Adrenal gland (tissue), 12 donors: ENCODE measurements around the gene ST6GALNAC4. TPM values are rescaled to one million over a fixed set of nuclear protein-coding genes. Genes with fewer than 3 reads are reported as not detected.

Source experiments
- DNase-seq, 7 donors: peaks; one replicate each; pipeline ENCODE4 v3.0.0-alpha.2; 2019 to 2020
- H3K27ac ChIP-seq, 5 donors: fragments of 200-600 bp; sonication (generic) in 4 of 5; 1 replicate in 3 of 5; 2 replicates in 2 of 5; pipeline versions ENCODE4 v1.5.1 to v1.8.0; 2016 to 2020; ENCODE audit warnings: mild to moderate bottlenecking in 1 of 5
- H3K27me3 ChIP-seq: fragments of 200-600 bp; 2 replicates; pipeline ENCODE4 v1.8.0; 2021
- H3K36me3 ChIP-seq, 2 donors: fragments of 200-600 bp; replicated peaks in 1 of 2; 1 replicate in 1 of 2; 2 replicates in 1 of 2; pipeline versions ENCODE4 v1.5.1 to v1.8.0; 2018 to 2022
- H3K4me1 ChIP-seq, 2 donors: fragments of 200-600 bp; replicated peaks in 1 of 2; 1 replicate in 1 of 2; 2 replicates in 1 of 2; pipeline versions ENCODE4 v1.5.1 to v1.8.0; 2018 to 2021
- H3K4me3 ChIP-seq, 4 donors: fragments of 200-600 bp; sonication (generic) in 3 of 4; one replicate each; pipeline ENCODE4 v1.5.1; 2016 to 2018
- H3K9me3 ChIP-seq, 3 donors: fragments of 200-600 bp; sonication (generic) in 1 of 3; replicated peaks in 1 of 3; 1 replicate in 2 of 3; 2 replicates in 1 of 3; pipeline versions ENCODE4 v1.5.1 to v1.8.0; 2016 to 2021
- POLR2A ChIP-seq, 2 donors: fragments of 450-650 bp; IDR thresholded peaks; one replicate each; pipeline ENCODE4 v1.6.1; 2017; ENCODE audit warnings: antibody characterized with exemption in 2 of 2, mild to moderate bottlenecking in 2 of 2, moderate library complexity in 1 of 2
- WGBS, 4 donors: extraction: QIAGEN DNeasy Blood & Tissue Kit in 2 of 4; methylation state at CpG; one replicate each; pipeline versions ENCODE4 v1.1.5 to v1.1.7; 2013 to 2017; 5-methylcytosine and 5-hydroxymethylcytosine counted together
- intact Hi-C, 2 donors: fragments of 100-400 bp; cut with DNase I; formaldehyde crosslinking; loops; one replicate each; pipeline versions ENCODE4 v1.14.1 to v1.15.0; 2022 to 2023
- polyA plus RNA-seq, 3 donors: library from polyadenylated mRNA; stranded (reverse); fragments of 200-250 nt in 2 of 3; fragments of 350-450 nt in 1 of 3; fragmentation: Illumina TruSeq in 1 of 3; extraction: RNeasy Lipid Tissue Mini Kit (QIAGEN cat#74804) in 1 of 3; gene quantifications; one replicate each; pipeline ENCODE4 v1.2.3, GENCODE V29; 2013 to 2014
- total RNA-seq, 9 donors: library from RNA; depleted of rRNA in 4 of 9; stranded (reverse); fragments of >200 nt in 4 of 9; fragments of 120-200 nt in 1 of 9; fragmentation: NEBNext Ultra II Directional in 1 of 9; extraction: Animal tissue kit (Norgen Biotek cat#: 25700) in 1 of 9; gene quantifications; one replicate each; pipeline versions ENCODE4 v1.1.0 to v1.2.4, GENCODE V29; 2013 to 2023
- TF ChIP-seq, protein P1 (sequence below), 6 experiments: fragments of 450-650 bp in 4 of 6; fragments of 200-600 bp in 2 of 6; sonication (generic) in 1 of 6; IDR thresholded peaks; 1 replicate in 5 of 6; 2 replicates in 1 of 6; pipeline versions ENCODE4 v1.5.1 to v1.8.0; 2016 to 2021; ENCODE audit warnings: antibody characterized with exemption in 6 of 6, mild to moderate bottlenecking in 2 of 6, moderate library complexity in 1 of 6
- donor health status: healthy with polysubstance abuse.
- donor health status: Bipolar disorder and iron deficiency.
- donor health status: DM: yes; HTN: yes; CAD: no.
- donor health status: DM: no; HTN: no; CAD: no.
- donor health status: DM: no; HTN: no; CAD: no.
- donor health status: DM: yes; HTN: yes; CAD: no.

ST6GALNAC4 gene
- total and polyA plus RNA-seq, 12 donors: 5.3 to 65.7 (median 14.7) TPM

DNA sequence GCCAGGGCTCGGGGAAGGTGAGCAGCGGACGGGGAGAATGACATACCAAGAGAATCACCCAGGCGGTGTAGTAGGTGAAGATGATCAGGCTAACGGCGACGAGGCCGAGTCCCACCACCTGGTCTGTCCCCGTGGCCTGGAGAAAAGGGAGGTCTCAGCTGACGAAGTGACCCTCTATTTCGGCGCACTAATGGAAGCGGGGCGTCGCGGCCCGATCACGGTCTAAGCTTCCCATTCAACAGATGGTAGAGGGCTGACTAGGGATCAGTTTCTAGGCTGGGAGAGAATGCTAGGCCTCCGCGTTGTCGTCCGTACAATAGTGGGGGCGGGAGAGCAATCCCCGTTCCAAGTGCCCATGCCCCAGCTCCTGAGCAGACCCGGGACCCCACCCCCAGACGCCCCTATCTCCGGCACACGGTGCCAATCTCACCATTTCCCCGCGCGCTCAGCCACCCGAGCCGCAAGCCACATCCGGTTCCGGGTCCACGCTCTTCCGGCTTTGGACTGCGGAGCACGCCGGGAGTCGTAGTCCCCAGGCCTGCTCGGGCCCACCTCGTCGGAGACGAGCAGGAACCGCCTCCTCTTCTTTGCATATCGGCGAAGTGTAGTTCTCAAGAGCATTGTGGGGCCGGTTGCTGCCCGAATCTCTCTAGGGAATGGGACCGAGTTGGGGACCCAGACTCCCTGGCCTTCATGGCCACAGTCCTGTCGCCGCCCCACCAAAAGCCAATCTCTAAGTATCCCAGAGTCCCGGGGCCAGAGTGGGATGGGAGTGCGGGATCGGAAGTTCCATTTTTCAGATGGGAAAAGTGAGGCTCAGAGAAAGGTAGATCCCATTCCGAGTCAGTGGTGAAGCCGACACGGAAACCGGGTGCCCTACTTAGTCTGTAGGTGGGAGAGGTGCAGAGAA lies 20.8 kb upstream of the ST6GALNAC4 start, which contains the start of gene DPM2:
Gene DPM2, minus strand, starts transcription at position 467 of the 910 bp plus-strand sequence. Its CDS starts 34 bp downstream, at position 433.
- intact Hi-C loops: no loop called here
- WGBS, 4 donors: 4 to 6% (median 4%) methylated on average over 27 to 60 of the region's 60 CpGs
- Histone ChIP-seq H3K36me3 (peaks cover 0 to 11% of the 10 kb centered on the region in 2 donors), H3K27ac (peak within 1 kb of the TSS in 4 of 5 donors; percentile 5 to 84 (median 38)), H3K4me1 (peaks cover 18 to 31% of the 10 kb centered on the region in 2 donors), H3K4me3 (peak within 1 kb of the TSS; percentile 1 to 71 (median 42)), H3K9me3 (no peaks in the 10 kb centered on the region), H3K27me3 (no peaks in the 10 kb centered on the region)
- peak; percentile 80 to 89 (median 82) for DNase-seq
- peak in 1 of 2 donors; percentile 24 for TF ChIP-seq POLR2A (IDR thresholded peaks at IDR 0.05)
- TF ChIP-seq, protein P1, sequence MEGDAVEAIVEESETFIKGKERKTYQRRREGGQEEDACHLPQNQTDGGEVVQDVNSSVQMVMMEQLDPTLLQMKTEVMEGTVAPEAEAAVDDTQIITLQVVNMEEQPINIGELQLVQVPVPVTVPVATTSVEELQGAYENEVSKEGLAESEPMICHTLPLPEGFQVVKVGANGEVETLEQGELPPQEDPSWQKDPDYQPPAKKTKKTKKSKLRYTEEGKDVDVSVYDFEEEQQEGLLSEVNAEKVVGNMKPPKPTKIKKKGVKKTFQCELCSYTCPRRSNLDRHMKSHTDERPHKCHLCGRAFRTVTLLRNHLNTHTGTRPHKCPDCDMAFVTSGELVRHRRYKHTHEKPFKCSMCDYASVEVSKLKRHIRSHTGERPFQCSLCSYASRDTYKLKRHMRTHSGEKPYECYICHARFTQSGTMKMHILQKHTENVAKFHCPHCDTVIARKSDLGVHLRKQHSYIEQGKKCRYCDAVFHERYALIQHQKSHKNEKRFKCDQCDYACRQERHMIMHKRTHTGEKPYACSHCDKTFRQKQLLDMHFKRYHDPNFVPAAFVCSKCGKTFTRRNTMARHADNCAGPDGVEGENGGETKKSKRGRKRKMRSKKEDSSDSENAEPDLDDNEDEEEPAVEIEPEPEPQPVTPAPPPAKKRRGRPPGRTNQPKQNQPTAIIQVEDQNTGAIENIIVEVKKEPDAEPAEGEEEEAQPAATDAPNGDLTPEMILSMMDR (IDR thresholded peaks at IDR 0.05): no peak

DNA sequence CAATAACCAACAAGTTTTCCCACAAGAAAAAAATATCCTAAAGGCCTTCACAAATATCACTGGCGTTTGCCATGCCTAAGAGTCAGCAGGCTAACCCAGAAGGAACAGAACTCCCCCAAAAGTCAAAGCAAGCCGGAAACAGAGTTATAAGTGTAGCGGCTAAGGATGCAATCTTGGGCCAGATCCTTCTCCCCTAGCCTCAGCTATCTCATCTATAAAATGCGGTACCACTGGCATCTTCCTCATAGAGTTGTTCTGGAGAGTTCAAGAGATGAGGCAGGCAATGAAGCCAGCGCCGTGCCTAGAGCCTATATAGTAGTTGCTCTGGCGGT lies 20.2 kb upstream of the ST6GALNAC4 start:
- peak overlapping the region in 1 of 5 donors; percentile 84 for H3K27ac ChIP-seq
- peaks cover 18 to 25% of the 10 kb centered on the region in 2 donors for H3K4me1 ChIP-seq
- intact Hi-C loops: no loop called here
- H3K27me3 ChIP-seq: no peaks in the 10 kb centered on the region
- H3K9me3 ChIP-seq: no peaks in the 10 kb centered on the region
- 8 to 15% (median 12%) methylated on average over 3 to 7 of the region's 7 CpGs for WGBS, 4 donors
- H3K36me3 ChIP-seq: peaks cover 0 to 5% of the 10 kb centered on the region in 2 donors
- peak overlapping the region in 3 of 4 donors; percentile 27 to 71 (median 57) for H3K4me3 ChIP-seq
- TF ChIP-seq, protein P1 (IDR thresholded peaks at IDR 0.05): no peak
- TF ChIP-seq POLR2A (IDR thresholded peaks at IDR 0.05): no peak
- no peak for DNase-seq

DNA sequence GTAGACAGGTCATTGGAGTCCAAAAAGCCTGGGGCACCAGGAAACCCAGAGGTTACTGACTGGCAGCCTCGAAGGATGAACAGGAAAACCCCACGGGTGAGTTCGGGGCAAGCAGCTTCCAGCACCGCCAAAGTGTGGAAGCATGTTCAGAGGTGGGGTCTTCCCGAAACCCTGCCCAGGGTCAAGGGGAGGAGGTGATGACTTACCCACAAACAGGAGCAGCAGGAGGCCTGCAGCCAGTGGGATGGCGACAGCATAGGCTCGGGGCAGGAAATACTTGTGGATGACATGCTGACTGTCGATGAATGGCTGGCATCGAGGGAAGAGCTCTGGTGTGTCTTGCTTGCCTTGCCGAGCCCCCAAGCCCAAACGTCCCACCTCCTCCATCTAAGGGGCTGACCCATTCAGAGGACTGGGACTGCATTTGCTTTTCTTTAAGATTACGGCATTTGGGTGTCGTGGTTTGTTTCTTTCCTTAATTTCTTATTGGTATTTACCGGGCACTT lies 19.6 kb upstream of the ST6GALNAC4 start:
- H3K9me3 ChIP-seq: no peaks in the 10 kb centered on the region
- H3K27me3 ChIP-seq: no peaks in the 10 kb centered on the region
- H3K4me3 ChIP-seq: peak overlapping the region in 1 of 4 donors; percentile 71
- peaks cover 22 to 31% of the 10 kb centered on the region in 2 donors for H3K4me1 ChIP-seq
- TF ChIP-seq, protein P1 (IDR thresholded peaks at IDR 0.05): no peak
- TF ChIP-seq POLR2A (IDR thresholded peaks at IDR 0.05): no peak
- intact Hi-C loops: no loop called here
- no peak overlapping the region for H3K27ac ChIP-seq
- WGBS, 4 donors: 77 to 81% (median 79%) methylated on average over 14 of the region's 14 CpGs
- no peak for DNase-seq
- no peaks in the 10 kb centered on the region for H3K36me3 ChIP-seq

DNA sequence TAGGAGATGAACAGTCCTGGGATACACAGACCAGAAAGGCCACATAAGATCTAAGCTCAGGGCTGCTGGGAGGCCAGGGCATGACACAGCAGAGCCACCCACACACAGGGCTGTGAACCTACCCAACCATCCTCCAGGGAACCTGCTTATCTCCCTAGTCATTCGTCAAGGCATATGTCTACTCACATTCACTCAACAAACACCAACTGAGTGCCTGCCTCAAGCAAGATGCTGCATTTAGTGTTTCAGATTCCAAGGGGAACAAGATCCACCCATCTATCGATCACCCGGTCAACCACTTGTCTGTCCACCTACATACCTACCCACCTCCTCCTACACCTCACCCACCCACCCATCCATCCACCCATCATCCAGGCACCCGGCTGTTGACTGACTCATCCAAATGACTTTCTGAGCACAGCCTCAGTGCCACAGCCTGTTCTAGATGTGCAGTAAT lies 19.0 kb upstream of the ST6GALNAC4 start:
- TF ChIP-seq, protein P1 (IDR thresholded peaks at IDR 0.05): no peak
- no peak for TF ChIP-seq POLR2A (IDR thresholded peaks at IDR 0.05)
- Histone ChIP-seq H3K27ac (no peak overlapping the region), H3K27me3 (no peaks in the 10 kb centered on the region), H3K4me3 (no peak overlapping the region), H3K9me3 (no peaks in the 10 kb centered on the region), H3K36me3 (no peaks in the 10 kb centered on the region), H3K4me1 (peaks cover 23 to 37% of the 10 kb centered on the region in 2 donors)
- WGBS, 4 donors: 76 to 82% (median 76%) methylated on average over 4 of the region's 4 CpGs
- intact Hi-C loops: no loop called here
- DNase-seq: no peak
